Activated T-helper 17 cell treated with anti-CD3 and anti-CD28 coated beads, Interleukin-2, amount 50 U/mL, for 72 hours (primary cell): Measurements from ENCODE around the gene RAB36. TPM values are rescaled to one million over a fixed set of nuclear protein-coding genes. Genes with fewer than 3 reads are reported as not detected.
A peak's percentile ranks its signal among the peaks of the same experiment; 100 is the strongest.

Experiments used
- ATAC-seq: fragments of 150-1000 bp; cut with Tn5 transposase; replicated peaks from 2 replicates; pipeline ENCODE4 v1.10.0; 2021; ENCODE audit warnings: mild to moderate bottlenecking, moderate library complexity
- H3K27ac Mint-ChIP-seq: one replicate; pipeline ENCODE4 v1.8.0; 2022; ENCODE audit warnings: mixed read lengths
- H3K27me3 Mint-ChIP-seq: one replicate; pipeline ENCODE4 v1.8.0; 2022; ENCODE audit warnings: mixed read lengths
- H3K36me3 Mint-ChIP-seq: one replicate; pipeline ENCODE4 v1.8.0; 2022; ENCODE audit warnings: low read depth, mild to moderate bottlenecking, mixed read lengths
- H3K4me1 Mint-ChIP-seq: one replicate; pipeline ENCODE4 v1.8.0; 2022; ENCODE audit warnings: mixed read lengths
- H3K4me3 Mint-ChIP-seq: one replicate; pipeline ENCODE4 v1.8.0; 2022; ENCODE audit warnings: mild to moderate bottlenecking, mixed read lengths
- H3K9me3 Mint-ChIP-seq: one replicate; pipeline ENCODE4 v1.8.0; 2022; ENCODE audit warnings: mixed read lengths
- total RNA-seq, 2 donors: library from RNA; stranded (reverse); gene quantifications; one replicate each; pipeline ENCODE4 v1.2.3, GENCODE V29; 2022

RAB36 gene
- total RNA-seq, 2 donors from 2014 or later, result 0.61 to 0.80 TPM

DNA sequence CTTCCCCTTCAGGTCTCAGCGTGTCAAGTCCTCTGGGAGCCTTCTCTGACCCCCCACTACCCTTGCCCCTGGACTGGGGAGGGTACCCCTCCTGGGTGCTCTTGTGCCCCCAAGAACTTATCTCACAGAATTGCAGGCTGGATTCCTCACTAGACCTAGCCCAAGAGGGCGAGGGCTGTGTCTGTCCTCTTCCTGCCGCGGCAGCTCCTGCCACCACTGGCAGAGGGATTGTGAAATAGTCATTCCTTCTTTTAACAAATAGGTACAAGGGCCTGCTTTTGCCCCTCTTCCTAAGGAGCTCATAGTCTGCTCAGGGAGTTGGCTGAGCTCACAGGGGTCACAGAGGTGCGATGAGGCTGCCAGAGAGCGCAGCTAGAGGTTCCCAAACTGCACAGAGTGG is 5.5 kb downstream of the RAB36 start:
- no peaks in the 10 kb centered on the region for H3K4me1 Mint-ChIP-seq
- H3K36me3 Mint-ChIP-seq, result no peaks in the 10 kb centered on the region
- no peaks in the 10 kb centered on the region for H3K27me3 Mint-ChIP-seq
- ATAC-seq, result no peak
- no peaks in the 10 kb centered on the region for H3K9me3 Mint-ChIP-seq
- no peak overlapping the region for H3K27ac Mint-ChIP-seq
- no peak overlapping the region for H3K4me3 Mint-ChIP-seq

DNA sequence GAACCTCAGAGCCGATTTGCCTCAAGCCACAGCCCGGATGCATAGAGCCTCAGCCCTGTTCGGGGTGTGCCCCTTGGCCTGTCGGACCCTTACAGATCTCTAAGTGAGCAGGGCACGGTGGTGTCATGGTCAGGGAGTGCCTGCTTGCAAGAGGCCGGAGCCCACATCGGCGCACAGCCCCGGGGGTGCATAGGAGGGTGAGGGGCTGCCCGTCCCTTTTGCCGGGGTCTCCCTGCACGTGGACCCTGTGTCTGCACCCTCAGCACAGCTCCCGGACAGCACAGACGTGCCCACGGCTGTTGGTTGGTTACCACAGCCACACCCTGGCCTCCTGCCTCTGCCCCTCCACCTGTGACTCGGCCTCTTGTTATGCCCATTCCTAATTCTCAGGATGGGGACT is 6.5 kb downstream of the RAB36 start:
- Mint-ChIP-seq H3K27ac (no peak overlapping the region), H3K27me3 (no peaks in the 10 kb centered on the region), H3K4me1 (no peaks in the 10 kb centered on the region), H3K9me3 (no peaks in the 10 kb centered on the region), H3K36me3 (no peaks in the 10 kb centered on the region), H3K4me3 (no peak overlapping the region)
- ATAC-seq, result no peak

DNA sequence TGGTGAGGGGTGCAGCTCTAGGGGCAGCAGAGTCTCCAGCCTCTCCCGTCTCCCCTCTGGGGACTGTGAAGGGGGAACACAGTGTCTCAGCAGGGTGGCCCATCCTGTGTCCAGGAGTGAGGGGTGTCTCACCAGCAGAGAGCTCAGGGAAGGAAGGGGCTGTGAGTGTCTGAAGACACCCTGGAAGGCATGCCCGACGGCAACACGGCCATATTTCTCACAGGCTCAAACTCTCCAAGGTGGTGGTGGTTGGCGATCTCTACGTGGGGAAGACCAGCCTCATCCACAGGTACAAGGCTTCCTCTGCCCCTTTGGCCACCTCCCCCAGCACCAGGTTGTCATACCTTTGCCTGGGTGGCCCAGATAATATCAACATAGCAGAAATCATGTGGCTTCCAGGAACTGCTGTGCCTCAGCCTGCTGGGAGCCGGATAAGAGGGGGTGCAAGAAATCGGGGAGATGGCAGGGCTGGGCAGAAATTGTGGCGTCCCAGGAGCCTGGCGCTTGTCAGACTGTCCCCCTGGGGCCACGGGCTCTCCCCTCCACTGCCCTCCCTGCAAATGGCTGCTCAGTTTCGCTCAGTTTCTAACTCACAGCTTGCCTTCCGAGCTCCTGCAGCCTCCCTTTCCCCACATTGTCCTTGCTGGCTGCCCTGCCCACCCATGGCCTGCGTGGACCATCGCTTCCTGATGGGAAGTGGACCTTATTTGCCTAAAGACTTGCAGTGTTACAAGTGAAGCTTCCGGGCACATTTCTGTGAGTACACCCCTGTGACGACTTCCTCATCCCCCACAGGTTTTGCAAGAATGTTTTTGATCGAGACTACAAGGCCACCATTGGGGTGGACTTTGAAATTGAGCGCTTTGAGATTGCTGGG is 7.2 kb downstream of the RAB36 start:
- H3K4me1 Mint-ChIP-seq, result no peaks in the 10 kb centered on the region
- no peak for ATAC-seq
- H3K36me3 Mint-ChIP-seq, result no peaks in the 10 kb centered on the region
- no peak overlapping the region for H3K27ac Mint-ChIP-seq
- no peaks in the 10 kb centered on the region for H3K9me3 Mint-ChIP-seq
- H3K4me3 Mint-ChIP-seq, result no peak overlapping the region
- H3K27me3 Mint-ChIP-seq, result no peaks in the 10 kb centered on the region

DNA sequence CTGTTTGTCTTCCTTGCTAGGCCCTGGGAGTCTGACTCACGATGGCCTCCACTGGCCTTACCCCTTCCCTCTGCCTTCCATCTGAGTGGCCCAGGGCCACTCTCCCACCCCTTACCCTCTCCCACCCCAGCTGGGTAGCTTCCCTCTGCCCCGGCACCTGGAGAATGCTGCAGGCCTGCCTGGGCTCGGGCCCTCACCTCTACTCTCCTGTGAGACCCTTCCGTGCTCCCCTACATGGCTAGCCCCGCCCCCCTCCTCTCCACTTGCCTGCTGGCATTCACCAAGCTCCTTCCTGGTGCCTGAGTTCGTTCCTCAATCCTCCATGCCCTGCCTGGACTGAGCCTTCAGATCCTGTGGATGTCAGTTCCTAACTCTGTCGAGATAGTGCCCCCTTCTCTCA is 8.7 kb downstream of the RAB36 start:
- peak overlapping the region; percentile 62 for H3K27ac Mint-ChIP-seq
- ATAC-seq, result no peak
- H3K4me3 Mint-ChIP-seq, result no peak overlapping the region

DNA sequence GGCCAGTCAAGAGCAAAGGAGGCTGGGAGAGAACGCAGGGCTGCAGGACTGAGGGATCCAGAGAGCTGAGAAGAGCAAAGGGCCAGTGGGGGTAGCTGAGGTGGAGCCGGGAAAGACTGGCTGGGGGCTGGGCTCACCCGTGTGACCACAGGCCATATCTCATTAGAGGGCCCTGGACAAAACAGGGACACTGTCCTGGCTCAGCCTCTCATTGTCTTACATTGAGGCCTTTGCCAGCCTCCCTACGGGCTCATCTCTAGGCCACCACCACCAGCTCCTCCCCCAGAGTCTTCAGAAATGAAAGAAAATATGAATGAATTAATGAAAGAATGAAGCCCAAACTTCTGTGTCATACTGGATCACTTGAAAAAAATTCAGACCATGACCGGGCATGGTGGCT is 9.2 kb downstream of the RAB36 start:
- H3K9me3 Mint-ChIP-seq, result no peaks in the 10 kb centered on the region
- H3K27me3 Mint-ChIP-seq, result no peaks in the 10 kb centered on the region
- no peak overlapping the region for H3K4me3 Mint-ChIP-seq
- peak overlapping the region; percentile 33 for H3K27ac Mint-ChIP-seq
- ATAC-seq, result no peak
- H3K36me3 Mint-ChIP-seq, result no peaks in the 10 kb centered on the region
- H3K4me1 Mint-ChIP-seq, result no peaks in the 10 kb centered on the region

More for the DNA sequence above, 8.7 kb downstream of the RAB36 start:
- Mint-ChIP-seq H3K4me1 (no peaks in the 10 kb centered on the region), H3K9me3 (no peaks in the 10 kb centered on the region), H3K27me3 (no peaks in the 10 kb centered on the region), H3K36me3 (no peaks in the 10 kb centered on the region)

DNA sequence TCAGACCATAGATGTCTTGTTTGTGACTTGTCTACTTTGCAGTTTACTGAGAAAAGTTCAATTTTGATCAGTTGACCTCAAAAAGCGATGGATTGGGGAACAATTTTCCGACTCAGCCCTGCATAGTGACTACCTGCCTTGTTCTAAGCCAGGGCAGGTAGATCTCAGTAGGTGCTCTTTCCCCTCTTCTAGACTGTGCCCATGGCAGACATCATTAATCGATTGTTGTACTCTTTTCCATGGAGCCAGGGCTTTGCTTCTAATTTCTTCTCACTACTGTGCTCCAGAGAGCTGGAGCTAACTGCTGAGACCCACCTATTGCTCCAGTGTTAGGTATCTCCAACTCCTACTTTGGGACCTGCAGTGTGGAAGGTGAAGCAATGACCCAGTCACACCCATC is 9.9 kb downstream of the RAB36 start:
- no peaks in the 10 kb centered on the region for H3K36me3 Mint-ChIP-seq

DNA sequence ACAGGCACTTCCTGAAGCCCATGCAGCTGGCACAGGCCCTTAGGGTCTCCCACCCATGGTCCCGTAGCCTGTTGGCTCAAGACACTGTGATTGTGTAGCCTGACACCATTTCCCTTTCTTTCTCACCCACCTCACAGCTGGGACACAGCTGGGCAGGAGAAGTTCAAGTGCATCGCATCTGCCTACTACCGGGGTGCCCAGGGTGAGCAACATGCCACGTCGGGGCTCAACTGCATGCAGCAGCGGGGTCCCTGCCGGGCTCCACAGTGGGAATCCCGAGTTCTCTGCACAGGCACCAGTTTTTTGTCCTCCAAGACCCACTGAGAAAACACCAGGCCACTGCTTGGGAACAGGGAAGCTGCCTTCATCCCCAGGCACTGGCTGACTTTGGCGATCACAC is 10.6 kb downstream of the RAB36 start:
- no peaks in the 10 kb centered on the region for H3K36me3 Mint-ChIP-seq
- no peak overlapping the region for H3K4me3 Mint-ChIP-seq
- peak overlapping the region; percentile 17 for H3K27ac Mint-ChIP-seq
- no peaks in the 10 kb centered on the region for H3K9me3 Mint-ChIP-seq
- H3K27me3 Mint-ChIP-seq, result no peaks in the 10 kb centered on the region
- H3K4me1 Mint-ChIP-seq, result no peaks in the 10 kb centered on the region
- ATAC-seq, result no peak

More for the DNA sequence above, 9.9 kb downstream of the RAB36 start:
- H3K4me3 Mint-ChIP-seq, result no peak overlapping the region
- ATAC-seq, result no peak
- H3K9me3 Mint-ChIP-seq, result no peaks in the 10 kb centered on the region
- H3K4me1 Mint-ChIP-seq, result no peaks in the 10 kb centered on the region
- no peak overlapping the region for H3K27ac Mint-ChIP-seq
- H3K27me3 Mint-ChIP-seq, result no peaks in the 10 kb centered on the region

DNA sequence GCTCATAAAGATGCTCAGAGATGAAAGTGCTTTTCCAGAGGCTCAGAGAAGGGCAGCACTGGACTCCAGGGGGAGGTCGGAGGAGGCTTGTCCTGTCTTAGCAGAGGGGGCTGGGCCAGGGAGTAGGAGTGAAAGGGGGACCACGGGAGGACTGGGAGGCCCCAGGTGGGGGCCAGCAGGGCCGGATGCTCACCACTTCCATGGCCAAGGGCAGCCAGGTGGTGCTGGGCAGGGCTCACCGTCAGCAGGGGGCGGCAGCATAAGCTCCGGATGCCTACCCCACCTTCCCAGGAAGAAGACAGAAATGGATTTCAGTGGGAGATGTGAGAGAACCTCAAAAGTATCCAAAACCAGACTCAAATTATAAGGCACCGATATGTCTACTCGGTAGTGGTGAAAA is 11.0 kb downstream of the RAB36 start:
- no peaks in the 10 kb centered on the region for H3K9me3 Mint-ChIP-seq
- H3K36me3 Mint-ChIP-seq, result no peaks in the 10 kb centered on the region
- H3K4me3 Mint-ChIP-seq, result no peak overlapping the region
- H3K27me3 Mint-ChIP-seq, result no peaks in the 10 kb centered on the region
- no peak for ATAC-seq
- H3K4me1 Mint-ChIP-seq, result no peaks in the 10 kb centered on the region
- H3K27ac Mint-ChIP-seq, result peak overlapping the region; percentile 17

DNA sequence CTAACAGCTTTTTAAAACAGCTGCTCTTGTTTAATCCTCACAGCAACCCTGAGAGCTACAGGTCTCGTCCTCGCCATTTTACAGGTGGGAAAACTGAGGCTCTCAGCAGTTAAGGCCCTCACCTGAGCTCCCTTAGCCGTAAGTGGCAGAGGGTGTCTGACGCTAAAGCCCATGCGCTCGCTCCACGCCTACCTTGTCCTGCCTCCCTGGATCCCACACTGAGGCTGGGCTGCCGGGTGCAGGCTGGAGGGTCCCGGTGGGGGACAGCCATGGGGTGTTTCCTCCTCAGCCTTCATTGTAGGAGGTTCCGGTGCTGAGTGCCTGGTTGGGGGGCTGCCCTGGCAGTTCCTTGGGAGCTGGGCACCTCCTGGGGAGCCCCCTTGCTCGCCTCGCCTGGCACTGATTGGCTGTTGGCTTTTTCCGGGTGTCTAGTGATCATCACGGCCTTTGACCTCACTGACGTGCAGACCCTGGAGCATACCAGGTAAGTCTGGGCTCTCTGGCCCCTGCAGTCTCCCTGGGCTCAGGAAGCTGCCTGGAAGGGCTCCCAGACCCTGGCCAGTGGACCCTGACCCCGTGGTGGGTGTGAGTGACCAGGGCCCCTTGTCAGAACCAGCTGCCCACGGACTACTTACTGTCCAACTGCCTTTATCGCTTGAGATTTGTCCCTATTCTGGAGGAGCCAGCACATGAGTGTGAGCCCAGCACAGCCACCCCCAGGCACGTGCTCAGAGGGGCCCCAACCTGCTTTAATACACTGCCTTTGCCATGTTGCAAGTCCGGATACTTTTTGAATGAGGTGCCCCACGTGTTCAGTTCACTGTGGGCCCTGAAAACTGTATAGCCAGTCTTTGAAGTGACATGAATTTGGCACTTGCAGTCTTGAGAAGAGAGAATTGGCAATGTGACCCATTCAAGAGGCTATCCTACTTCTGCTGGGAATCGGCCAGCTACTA is 12.6 kb downstream of the RAB36 start:
- Mint-ChIP-seq H3K36me3 (no peaks in the 10 kb centered on the region), H3K4me3 (no peak overlapping the region), H3K4me1 (no peaks in the 10 kb centered on the region), H3K27me3 (no peaks in the 10 kb centered on the region), H3K27ac (no peak overlapping the region), H3K9me3 (no peaks in the 10 kb centered on the region)
- ATAC-seq, result no peak

DNA sequence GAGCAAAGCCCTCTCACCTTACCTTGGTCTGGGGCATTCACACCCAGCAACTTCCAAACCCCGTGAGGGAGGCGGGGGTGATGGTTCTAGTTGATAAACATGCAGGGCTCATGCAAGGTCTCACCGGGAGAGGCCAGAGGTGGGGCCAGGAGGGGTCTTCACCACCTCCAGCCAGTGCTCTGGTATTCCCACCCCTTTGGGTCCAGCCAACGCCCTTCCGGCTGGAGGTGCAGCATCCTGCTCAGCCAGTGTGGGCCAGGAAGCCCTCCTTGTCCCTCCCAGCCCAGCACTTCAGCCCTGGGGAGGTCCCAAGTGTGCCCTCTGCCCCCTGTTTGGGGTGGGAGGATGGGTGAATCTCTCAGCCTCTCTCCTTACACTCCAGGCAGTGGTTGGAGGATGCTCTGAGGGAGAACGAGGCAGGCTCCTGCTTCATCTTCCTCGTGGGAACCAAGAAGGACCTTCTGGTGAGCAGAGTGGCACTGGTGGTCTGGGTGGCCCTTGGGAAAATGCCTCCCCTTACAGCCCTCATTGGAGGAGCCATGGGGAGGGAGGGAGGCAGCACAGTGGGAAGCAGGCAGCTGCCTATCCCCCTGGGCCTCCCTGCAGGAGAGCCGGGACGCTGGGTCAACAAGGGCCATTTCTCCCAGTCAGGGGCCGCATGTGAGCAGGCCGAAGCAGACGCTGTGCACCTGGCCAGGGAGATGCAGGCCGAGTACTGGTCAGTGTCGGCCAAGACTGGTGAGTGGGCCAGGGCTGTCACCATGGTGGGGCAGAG is 13.4 kb downstream of the RAB36 start:
- Mint-ChIP-seq H3K4me1 (no peaks in the 10 kb centered on the region), H3K27me3 (no peaks in the 10 kb centered on the region), H3K4me3 (no peak overlapping the region), H3K9me3 (no peaks in the 10 kb centered on the region), H3K27ac (no peak overlapping the region), H3K36me3 (no peaks in the 10 kb centered on the region)
- no peak for ATAC-seq

DNA sequence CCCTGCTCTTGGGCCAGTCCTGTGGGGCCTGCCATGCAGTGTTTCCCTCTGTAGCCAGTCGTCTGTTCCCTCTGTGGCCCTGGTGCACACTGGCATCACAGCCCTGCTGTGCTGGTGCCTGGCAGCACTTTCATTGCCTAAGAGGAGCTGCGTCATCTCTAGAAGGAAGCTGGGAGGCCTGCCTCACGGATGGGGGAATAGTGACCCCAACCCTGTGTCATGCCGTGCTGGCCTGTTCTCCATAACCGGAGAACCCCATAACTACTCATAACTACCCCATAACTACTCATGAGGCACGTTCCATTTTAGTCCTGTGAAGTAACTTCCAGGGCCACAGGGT is 14.0 kb downstream of the RAB36 start:
- H3K4me3 Mint-ChIP-seq, result no peak overlapping the region
- no peaks in the 10 kb centered on the region for H3K27me3 Mint-ChIP-seq
- ATAC-seq, result no peak
- H3K27ac Mint-ChIP-seq, result no peak overlapping the region
- no peaks in the 10 kb centered on the region for H3K36me3 Mint-ChIP-seq
- no peaks in the 10 kb centered on the region for H3K4me1 Mint-ChIP-seq
- no peaks in the 10 kb centered on the region for H3K9me3 Mint-ChIP-seq

DNA sequence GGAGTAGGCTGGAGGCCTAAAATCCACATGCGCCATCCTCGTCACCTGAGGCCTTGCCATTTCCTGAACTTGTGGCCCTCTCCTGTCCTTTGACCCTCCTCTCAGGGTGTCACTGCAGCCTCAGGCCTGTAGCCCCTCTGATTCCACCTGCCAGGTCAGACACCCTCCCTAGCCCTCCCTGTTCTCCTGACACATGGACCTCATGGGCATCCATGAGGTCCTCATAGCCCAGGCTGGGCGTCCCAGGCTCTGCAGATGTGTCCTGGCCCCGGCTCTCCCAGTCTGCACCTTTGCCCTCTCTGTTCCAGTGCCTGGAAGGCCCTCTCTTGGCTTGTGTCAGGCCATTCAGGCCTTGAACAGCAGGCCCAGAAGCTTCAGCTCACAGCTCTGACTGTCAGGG is 15.8 kb downstream of the RAB36 start:
- H3K4me1 Mint-ChIP-seq, result no peaks in the 10 kb centered on the region

DNA sequence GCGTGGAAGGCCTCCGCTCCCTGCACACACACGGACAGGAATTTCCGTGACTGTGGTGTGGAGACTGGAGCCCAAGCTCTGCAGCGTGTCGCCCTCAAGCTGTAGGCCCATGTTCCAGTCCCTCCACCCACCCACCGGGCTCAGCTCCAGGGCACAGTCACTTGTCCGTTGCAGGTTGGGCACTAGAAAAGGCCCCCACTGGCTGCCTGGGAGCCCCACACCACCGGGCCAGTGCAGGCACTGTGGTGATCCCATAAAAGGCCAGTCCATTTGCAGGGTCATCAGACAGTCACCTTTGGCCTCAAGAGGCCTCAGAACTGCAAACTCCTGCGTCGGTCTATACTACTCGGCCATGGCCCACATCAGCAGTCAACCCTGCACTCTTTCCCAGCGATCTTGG is 16.3 kb downstream of the RAB36 start:
- no peak overlapping the region for H3K27ac Mint-ChIP-seq
- H3K4me3 Mint-ChIP-seq, result no peak overlapping the region
- ATAC-seq, result no peak
- H3K27me3 Mint-ChIP-seq, result no peaks in the 10 kb centered on the region
- H3K4me1 Mint-ChIP-seq, result no peaks in the 10 kb centered on the region
- no peaks in the 10 kb centered on the region for H3K9me3 Mint-ChIP-seq
- H3K36me3 Mint-ChIP-seq, result no peaks in the 10 kb centered on the region

More for the DNA sequence above, 15.8 kb downstream of the RAB36 start:
- ATAC-seq, result no peak
- no peak overlapping the region for H3K27ac Mint-ChIP-seq
- no peak overlapping the region for H3K4me3 Mint-ChIP-seq
- H3K36me3 Mint-ChIP-seq, result no peaks in the 10 kb centered on the region
- H3K9me3 Mint-ChIP-seq, result no peaks in the 10 kb centered on the region
- no peaks in the 10 kb centered on the region for H3K27me3 Mint-ChIP-seq

DNA sequence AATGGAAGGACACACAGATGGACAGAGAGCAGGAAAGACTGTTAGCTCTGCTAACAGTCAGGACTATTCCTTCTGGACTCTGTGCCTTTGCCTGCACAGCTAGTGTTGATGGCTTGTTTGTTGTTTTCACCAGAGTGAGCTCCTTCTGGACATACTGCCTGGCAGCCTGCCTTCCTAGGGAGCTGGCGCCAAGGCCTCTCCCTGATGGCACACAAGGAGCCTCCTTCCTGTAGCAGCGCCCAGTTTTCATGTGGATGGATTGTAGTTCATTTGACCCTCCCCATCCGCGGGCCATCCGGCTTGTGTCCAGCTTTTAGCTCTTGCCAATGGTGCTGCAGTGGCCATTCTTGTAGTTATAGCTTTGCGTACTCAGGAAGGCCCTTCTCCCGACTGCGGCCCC is 18.4 kb downstream of the RAB36 start:
- Mint-ChIP-seq H3K9me3 (no peaks in the 10 kb centered on the region), H3K27ac (no peak overlapping the region), H3K36me3 (no peaks in the 10 kb centered on the region), H3K27me3 (no peaks in the 10 kb centered on the region), H3K4me3 (no peak overlapping the region), H3K4me1 (no peaks in the 10 kb centered on the region)
- no peak for ATAC-seq
